NCI-H2107 treated with DMSO at 0.1 percent for 48 hours (cell line): ENCODE data around the gene FBXO15.

Experiments
- DNase-seq: peaks from one replicate; lab custom pipeline; 2025; ENCODE audit not compliant: unreplicated experiment; lab: John Stamatoyannopoulos, UW

The FBXO15 gene

DNA sequence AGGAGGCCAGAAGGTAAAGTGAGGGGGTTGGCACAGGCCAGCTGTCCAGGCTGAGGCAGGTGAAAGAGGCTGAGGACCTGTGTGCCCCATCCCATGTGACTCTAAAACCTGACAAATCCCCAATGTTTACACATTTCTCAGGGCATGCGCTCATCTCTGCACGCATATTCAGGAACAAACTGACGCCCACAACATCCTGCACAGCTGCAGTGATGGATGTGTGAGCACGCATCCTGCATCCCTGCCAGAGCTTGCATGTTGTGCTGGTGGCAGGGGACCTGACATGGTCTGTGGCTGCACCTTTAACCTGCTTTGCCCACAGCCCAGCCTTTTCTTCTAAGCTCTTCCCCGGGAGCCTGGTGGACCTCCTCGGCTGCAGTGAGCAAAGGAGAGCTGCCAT, 83.1 kb downstream of the FBXO15 start:
- no peak for DNase-seq

DNA sequence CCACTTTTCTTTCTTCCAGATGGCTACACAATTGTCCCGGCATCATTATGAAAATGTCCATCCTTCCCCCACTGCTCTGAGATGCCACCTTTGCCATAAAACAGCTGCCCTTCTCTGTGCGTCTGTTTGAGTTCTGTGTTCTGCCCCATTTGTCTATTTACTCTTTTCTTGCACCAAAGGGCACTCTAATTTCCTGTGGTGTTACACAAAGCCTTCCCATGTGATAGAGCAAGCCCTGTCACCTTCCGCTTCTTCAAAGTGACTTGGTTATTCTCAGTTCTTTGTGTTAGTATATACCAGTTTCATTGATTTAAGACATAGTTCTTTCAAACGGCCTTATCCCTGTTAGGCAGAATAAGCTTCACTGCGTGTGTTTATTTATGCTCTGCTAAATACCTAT, 84.1 kb downstream of the FBXO15 start:
- no peak for DNase-seq

DNA sequence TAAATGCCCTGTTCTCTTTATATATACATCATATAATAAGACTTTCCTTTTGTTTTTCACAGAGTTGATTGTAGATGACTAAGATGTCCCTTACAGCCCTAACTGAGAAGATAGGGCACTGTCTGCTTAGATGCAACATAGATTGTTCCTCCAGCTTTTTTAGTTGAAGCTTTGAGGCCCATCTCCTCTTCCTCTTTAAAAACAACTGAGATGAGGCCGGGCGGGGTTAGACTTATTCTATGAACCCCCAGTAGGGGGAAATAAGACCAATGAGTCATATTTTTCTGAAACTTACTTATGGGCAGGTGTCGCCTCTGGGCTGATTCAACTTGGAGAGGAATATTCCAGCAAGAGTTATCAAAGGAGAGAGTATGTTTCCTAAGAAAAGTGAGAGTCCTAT, 84.6 kb downstream of the FBXO15 start:
- DNase-seq: no peak

DNA sequence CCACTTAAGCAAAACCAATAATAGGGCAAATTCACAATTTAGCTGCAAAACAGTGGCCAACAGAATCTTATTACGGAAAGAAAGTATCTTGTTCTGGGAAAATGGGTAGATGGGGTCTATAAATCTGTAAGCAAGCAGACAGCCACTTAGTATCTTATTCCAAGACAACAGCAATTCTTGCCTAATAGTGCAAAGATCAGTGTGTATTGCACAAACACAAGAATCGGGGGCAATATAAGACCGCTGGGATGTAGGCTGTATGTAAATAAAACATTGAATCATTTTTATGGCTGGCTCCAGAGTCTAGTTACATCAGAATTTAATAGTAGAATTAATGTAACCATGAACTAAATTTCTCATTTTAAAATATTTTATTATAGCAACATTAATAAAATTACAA, 85.6 kb downstream of the FBXO15 start:
- no peak for DNase-seq

DNA sequence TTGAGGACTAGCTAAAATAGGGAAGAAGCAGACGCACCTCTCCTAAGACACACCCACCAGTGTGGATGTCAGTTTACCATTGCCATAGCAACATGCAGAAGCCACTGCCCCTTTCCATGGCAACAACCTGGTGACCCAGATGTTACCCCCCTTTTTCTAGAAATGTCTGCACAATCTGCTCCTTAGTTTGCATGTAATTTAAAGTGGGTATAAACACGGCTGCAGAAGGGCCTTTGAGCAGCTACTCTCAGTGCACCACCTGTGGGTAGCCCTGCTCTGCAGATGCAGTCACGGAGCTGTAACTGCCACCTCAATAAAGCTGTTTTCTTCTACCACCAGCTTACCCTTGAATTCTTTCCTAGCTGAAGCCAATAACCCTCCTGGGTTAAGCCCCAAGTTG, 87.1 kb downstream of the FBXO15 start:
- no peak for DNase-seq

DNA sequence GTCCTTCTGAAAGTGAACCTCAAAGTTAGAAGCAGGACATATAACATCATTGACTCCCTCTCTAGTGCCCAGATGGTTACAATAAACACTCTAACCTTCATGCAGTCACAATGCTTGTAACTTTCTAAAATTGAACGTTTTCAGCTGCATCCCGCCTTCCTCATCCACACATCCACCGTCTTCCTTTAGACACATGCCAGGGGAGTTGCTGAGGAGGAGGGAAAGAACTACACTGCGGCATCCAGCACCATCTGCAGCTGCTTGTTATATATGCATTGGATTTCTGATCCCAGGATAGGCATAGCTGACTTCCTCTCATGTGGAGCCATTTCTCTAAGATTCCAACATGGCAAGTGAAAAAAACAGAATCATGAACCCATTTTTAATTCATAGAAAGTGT, 96.8 kb downstream of the FBXO15 start:
- no peak for DNase-seq

DNA sequence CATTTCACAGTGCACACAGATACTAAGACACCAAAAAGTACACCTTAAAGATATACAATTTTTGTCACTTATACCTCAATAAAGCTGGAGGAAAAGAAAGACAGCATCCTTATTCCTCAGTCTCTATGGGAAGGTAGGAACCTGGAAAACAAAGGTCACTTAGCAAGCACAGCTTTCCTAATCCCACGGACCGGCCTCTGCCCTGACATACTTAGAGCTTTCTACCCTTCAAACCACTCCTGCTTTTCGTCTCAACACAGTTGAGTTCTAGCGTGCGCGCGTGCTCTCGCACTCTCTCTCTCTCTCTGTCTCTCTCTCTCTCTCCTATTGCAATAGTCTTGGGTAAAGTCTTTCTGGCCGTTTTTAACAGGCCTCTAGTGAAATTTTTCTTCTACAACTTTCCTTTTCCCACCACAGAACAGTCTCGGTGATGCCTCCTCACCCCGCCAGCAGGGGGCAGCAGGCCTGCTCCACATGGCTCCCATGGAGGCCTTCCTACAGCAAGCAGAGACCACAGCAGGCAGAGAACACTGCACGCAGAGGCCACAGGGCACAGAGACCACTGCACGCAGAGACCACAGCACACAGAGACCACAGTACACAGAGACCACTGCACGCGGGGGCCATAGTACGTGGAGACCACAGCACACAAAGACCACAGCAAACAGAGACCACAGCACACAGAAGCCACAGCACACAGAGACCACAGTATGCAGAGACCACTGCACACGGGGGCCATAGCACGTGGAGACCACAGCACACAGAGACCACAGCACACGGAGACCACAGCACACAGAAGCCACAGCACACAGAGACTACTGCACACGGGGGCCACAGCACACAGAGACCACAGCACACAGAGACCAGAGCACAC, 106.9 kb downstream of the FBXO15 start:
- DNase-seq: no peak

DNA sequence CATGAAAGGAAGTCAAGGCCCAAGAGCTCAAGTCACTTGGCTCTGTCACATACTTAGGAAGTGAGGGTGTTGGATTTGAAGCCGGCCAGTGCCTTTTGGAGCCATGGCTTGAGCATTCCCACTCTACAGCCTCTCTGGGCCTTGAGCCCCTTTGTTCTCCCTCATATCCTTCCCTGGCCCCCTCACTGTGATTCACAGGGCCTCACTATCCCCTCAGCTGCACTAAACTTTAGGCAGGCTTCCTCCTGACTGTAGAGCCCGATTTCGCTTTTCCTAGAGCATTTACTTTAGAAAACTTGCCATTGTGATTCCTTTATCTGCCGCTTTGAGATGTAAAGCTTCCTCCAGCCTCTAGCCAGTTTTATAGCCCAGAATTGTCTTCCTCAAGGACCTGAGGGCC, 107.6 kb downstream of the FBXO15 start:
- no peak for DNase-seq

DNA sequence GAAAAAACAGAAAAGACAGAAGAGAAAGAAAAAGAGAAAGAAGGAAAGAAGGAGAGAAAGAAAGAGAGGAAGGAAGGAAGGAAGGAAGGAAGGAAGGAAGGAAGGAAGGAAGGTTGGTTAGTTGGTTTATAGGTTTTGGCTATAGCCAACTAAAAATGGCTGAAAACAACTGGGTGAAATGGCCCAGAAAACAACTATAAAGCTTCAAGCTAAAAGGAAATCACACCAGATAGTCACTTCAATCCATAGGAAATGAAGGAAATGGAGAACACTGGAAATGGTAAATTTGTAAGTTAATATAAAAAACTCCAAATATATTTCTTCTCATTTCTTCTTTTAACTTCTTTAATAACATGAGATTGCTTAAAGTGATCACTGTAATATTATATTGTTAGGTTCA, 118.5 kb downstream of the FBXO15 start:
- DNase-seq: no peak
